DOHH2 (cell line): ENCODE results near the gene NDE1.

Experiments
- H3F3A ChIP-seq: fragments of 200-600 bp; sonication (generic), shearing (Covaris generic); 2 replicates; pipeline ENCODE4 v1.6.0; 2016; ENCODE audit warnings: antibody characterized with exemption, mild to moderate bottlenecking; ENCODE audit not compliant: control insufficient read depth, insufficient read depth
- H3K27ac ChIP-seq: fragments of 200-600 bp; sonication (generic); 2 replicates; pipeline ENCODE4 v1.5.1; 2014; ENCODE audit warnings: low read depth, mild to moderate bottlenecking, low read length, moderate library complexity
- H3K27me3 ChIP-seq: fragments of 200-600 bp; sonication (generic); 2 replicates; pipeline ENCODE4 v1.6.1; 2014; ENCODE audit warnings: mild to moderate bottlenecking, low read length, mixed read lengths; ENCODE audit not compliant: control insufficient read depth
- H3K36me3 ChIP-seq: fragments of 200-600 bp; sonication (generic); 2 replicates; pipeline ENCODE4 v1.6.1; 2014; ENCODE audit warnings: mild to moderate bottlenecking, low read length, moderate library complexity, mixed read lengths; ENCODE audit not compliant: control insufficient read depth
- H3K4me1 ChIP-seq: fragments of 200-600 bp; sonication (generic); 2 replicates; pipeline ENCODE4 v1.6.1; 2014; ENCODE audit warnings: mild to moderate bottlenecking, low read length, mixed read lengths; ENCODE audit not compliant: control insufficient read depth
- H3K4me2 ChIP-seq: fragments of 200-600 bp; sonication (generic); 2 replicates; pipeline ENCODE4 v1.6.0; 2014; ENCODE audit warnings: mild to moderate bottlenecking, low read length, moderate library complexity
- H3K4me3 ChIP-seq: fragments of 200-600 bp; sonication (generic); 2 replicates; pipeline ENCODE4 v1.5.1; 2014; ENCODE audit warnings: mild to moderate bottlenecking, low read length, mixed read lengths
- H3K79me2 ChIP-seq: fragments of 200-600 bp; sonication (generic); 2 replicates; pipeline ENCODE4 v1.6.1; 2014; ENCODE audit warnings: mild to moderate bottlenecking, low read length, mixed read lengths; ENCODE audit not compliant: control insufficient read depth
- H3K9me2 ChIP-seq: fragments of 200-600 bp; sonication (generic); replicated peaks from 2 replicates; pipeline ENCODE4 v1.6.1; 2014; ENCODE audit warnings: mild to moderate bottlenecking, low read length, mixed read lengths; ENCODE audit not compliant: control insufficient read depth
- H3K9me3 ChIP-seq: fragments of 200-600 bp; sonication (generic); 2 replicates; pipeline ENCODE4 v1.6.1; 2014; ENCODE audit warnings: antibody characterized with exemption, low read length, mixed read lengths; ENCODE audit not compliant: control insufficient read depth, insufficient read depth
- H4K20me1 ChIP-seq: fragments of 200-600 bp; sonication (generic); 2 replicates; pipeline ENCODE4 v1.6.0; 2014; ENCODE audit warnings: low read depth, mild to moderate bottlenecking, antibody characterized with exemption, low read length, moderate library complexity; ENCODE audit not compliant: control insufficient read depth, insufficient read depth
- CTCF ChIP-seq: fragments of 200-600 bp; sonication (generic); IDR thresholded peaks from one replicate; pipeline ENCODE4 v1.5.1; 2014; ENCODE audit warnings: antibody characterized with exemption, mild to moderate bottlenecking, low read depth, low read length; ENCODE audit not compliant: poor library complexity, severe bottlenecking
- EZH2phosphoT487 ChIP-seq: fragments of 200-600 bp; sonication (generic); IDR thresholded peaks from 2 replicates; pipeline ENCODE4 v1.6.1; 2017; ENCODE audit warnings: borderline replicate concordance, mild to moderate bottlenecking, antibody characterized with exemption, low read length, moderate library complexity, mixed read lengths

NDE1 gene

GRCh38 chr16:15707332-15707731 lies 57.3 kb downstream of the NDE1 start:
- Histone ChIP-seq H3F3A (no peaks in the 10 kb centered on the region), H3K36me3 (peaks cover 14% of the 10 kb centered on the region), H3K27ac (no peak overlapping the region), H3K27me3 (no peaks in the 10 kb centered on the region), H3K4me2 (no peak overlapping the region), H4K20me1 (no peaks in the 10 kb centered on the region), H3K9me2 (no peaks in the 10 kb centered on the region), H3K4me3 (no peak overlapping the region), H3K4me1 (no peaks in the 10 kb centered on the region), H3K9me3 (no peaks in the 10 kb centered on the region), H3K79me2 (no peaks in the 10 kb centered on the region)
- TF ChIP-seq CTCF (no peak), EZH2phosphoT487 (no peak)

GRCh38 chr16:15708096-15708495 lies 58.1 kb downstream of the NDE1 start:
- H3K4me1 ChIP-seq = no peaks in the 10 kb centered on the region
- TF ChIP-seq CTCF (no peak), EZH2phosphoT487 (no peak)
- H3K79me2 ChIP-seq = no peaks in the 10 kb centered on the region
- no peak overlapping the region for H3K4me3 ChIP-seq
- H3K9me2 ChIP-seq = no peaks in the 10 kb centered on the region
- H3K36me3 ChIP-seq = peaks cover 14% of the 10 kb centered on the region
- H3K27me3 ChIP-seq = no peaks in the 10 kb centered on the region
- H3K4me2 ChIP-seq = no peak overlapping the region
- no peak overlapping the region for H3K27ac ChIP-seq
- no peaks in the 10 kb centered on the region for H3F3A ChIP-seq
- no peaks in the 10 kb centered on the region for H3K9me3 ChIP-seq
- H4K20me1 ChIP-seq = no peaks in the 10 kb centered on the region

DNA sequence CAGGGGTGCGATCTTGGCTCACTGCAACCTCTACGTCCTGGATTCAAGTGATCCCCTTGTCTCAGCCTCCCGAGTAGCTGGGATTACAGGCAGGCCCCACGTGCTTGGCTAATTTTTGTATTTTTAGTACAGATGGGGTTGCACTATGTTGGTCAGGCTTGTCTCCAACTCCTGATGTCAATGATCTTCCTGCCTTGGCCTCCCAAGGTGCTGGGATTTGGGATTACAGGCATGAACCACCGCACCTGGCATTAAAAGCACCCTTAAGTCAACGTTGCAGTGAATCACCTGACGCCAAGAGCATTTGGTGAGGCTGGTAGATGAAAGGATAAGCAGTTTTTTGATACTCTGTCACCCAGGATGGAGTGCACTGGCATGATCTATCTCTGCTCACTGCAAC lies 59.0 kb downstream of the NDE1 start:
- H3K4me3 ChIP-seq = no peak overlapping the region
- H3F3A ChIP-seq = no peaks in the 10 kb centered on the region
- no peaks in the 10 kb centered on the region for H3K9me3 ChIP-seq
- H3K79me2 ChIP-seq = no peaks in the 10 kb centered on the region
- H3K36me3 ChIP-seq = peaks cover 14% of the 10 kb centered on the region
- no peak overlapping the region for H3K4me2 ChIP-seq
- no peaks in the 10 kb centered on the region for H3K9me2 ChIP-seq
- TF ChIP-seq EZH2phosphoT487 (no peak), CTCF (no peak)
- no peaks in the 10 kb centered on the region for H4K20me1 ChIP-seq
- H3K27me3 ChIP-seq = no peaks in the 10 kb centered on the region
- no peak overlapping the region for H3K27ac ChIP-seq
- no peaks in the 10 kb centered on the region for H3K4me1 ChIP-seq
